ENCODE results near the gene OSBPL6.

OSBPL6 gene

DNA sequence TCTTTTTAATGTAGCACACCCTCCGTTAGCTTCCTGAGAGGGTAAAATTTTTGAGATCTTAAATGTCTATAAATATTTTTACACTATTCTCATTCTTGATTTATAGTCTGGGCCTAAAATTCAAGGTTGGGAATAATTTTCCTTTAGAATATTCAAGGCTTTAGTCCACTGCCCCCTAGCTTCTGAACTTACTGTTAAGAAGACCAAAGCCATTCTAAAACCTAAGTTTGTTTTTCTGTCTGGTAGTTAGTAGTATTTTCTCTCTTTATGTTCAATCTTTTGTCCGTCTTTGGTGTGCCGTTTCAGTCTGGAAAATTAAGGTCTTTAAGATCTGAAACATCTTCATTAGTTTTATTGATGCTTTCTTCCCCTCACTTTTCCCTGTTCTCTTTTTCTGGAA, 14.5 kb downstream of the OSBPL6 start:
- H3K27ac Mint-ChIP-seq, result no peak overlapping the region
- DNase-seq (no peak), ATAC-seq (replicated peaks) (no peak)
- H3K36me3 Mint-ChIP-seq, result no peaks in the 10 kb centered on the region
- no peak overlapping the region for H3K4me3 Mint-ChIP-seq
- H3K4me1 Mint-ChIP-seq, result peaks cover 0 to 1% of the 10 kb centered on the region in 2 donors
- no peaks in the 10 kb centered on the region for H3K9me3 Mint-ChIP-seq
- H3K27me3 Mint-ChIP-seq, result peaks cover 35 to 36% of the 10 kb centered on the region in 2 donors

DNA sequence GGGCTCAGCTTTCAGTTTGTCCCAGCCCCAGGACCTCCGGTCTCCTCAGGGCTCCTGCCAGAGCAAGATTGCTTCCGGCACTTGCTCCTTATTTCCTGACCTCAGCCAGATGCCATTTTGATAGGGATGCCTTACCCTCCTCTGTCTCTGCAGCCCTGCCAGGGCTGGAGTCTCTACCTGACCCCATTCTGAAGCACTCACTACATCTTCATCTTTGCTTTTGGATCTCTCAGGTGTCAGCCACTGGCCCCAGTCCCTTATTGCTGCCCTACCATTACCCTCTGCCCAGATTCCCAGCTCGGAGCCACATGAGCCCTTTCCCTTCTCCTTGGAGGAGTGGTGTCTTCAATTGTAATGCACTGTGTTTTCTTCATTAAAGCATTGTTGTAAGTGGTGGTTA, 17.1 kb downstream of the OSBPL6 start:
- Mint-ChIP-seq H3K27ac (no peak overlapping the region), H3K9me3 (no peaks in the 10 kb centered on the region), H3K4me3 (no peak overlapping the region), H3K36me3 (no peaks in the 10 kb centered on the region), H3K4me1 (peaks cover 0 to 1% of the 10 kb centered on the region in 2 donors), H3K27me3 (peaks cover 36% of the 10 kb centered on the region in 2 donors)
- no peak for ATAC-seq (replicated peaks)
- DNase-seq, result no peak

DNA sequence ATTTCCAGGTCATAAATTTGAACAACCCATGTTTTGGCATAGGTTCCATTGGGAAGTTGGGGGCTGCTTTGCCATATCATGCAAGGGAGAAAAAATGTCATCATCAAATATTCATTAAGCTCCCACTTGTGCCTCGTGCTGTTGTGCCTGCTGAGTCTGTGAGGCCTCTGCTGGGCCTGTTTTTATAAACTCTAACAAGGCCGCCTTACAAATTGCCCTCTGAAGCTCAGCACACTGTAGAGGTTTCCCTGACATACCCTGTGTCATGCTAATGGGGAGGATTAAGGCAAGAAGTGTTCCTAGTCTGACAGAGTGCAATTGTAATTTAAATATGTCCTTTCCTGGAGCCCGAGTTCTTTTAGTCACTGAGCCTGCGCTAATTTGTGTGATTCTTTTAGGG, 17.6 kb downstream of the OSBPL6 start:
- H3K4me3 Mint-ChIP-seq, result no peak overlapping the region
- ATAC-seq (replicated peaks), result no peak
- no peak for DNase-seq
- no peaks in the 10 kb centered on the region for H3K9me3 Mint-ChIP-seq
- H3K4me1 Mint-ChIP-seq, result peaks cover 0 to 1% of the 10 kb centered on the region in 2 donors
- no peak overlapping the region for H3K27ac Mint-ChIP-seq
- H3K36me3 Mint-ChIP-seq, result no peaks in the 10 kb centered on the region
- peaks cover 35 to 36% of the 10 kb centered on the region in 2 donors for H3K27me3 Mint-ChIP-seq

DNA sequence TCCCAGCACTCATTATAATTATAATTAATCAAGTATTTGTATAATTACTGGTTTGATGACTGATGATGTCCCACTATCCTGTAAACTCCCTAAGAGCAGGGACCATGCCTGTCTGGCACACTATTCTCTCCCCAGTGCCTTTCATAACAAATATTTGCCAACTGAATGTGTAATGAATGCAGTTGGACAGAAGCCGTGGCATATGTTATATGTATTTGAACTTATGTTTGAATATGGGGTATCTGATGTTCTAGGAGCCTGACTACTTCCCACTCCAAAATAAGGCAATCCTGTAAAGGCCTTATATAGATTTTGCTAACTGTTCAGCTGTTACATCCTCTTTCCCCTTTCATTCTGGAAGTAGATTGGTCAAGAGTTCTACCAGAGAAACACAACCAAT, 19.7 kb downstream of the OSBPL6 start:
- Mint-ChIP-seq H3K27me3 (peaks cover 33% of the 10 kb centered on the region in 2 donors), H3K36me3 (no peaks in the 10 kb centered on the region), H3K27ac (no peak overlapping the region), H3K9me3 (peaks cover 0 to 4% of the 10 kb centered on the region in 2 donors), H3K4me3 (no peak overlapping the region), H3K4me1 (peaks cover 0 to 1% of the 10 kb centered on the region in 2 donors)
- ATAC-seq (replicated peaks), result no peak
- no peak for DNase-seq

DNA sequence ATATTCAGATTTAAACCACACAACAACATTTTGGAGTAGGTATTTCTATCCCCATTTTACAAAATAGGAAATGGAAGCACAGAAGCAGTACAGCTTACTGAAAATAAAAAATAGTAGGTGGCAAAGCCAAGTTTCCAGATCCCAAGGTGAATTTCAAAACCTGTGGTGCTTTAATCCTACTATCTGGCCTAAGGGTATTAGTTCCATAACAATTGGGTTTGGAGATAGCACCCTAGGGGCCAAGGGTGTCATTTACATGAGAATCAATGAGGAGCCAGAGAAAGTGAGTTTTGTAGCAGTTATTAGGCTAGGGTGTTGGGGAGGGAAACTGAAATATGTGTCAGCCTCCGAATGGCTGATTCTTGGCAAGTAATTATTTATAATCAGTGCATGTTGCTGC, 24.9 kb downstream of the OSBPL6 start:
- no peak overlapping the region for H3K27ac Mint-ChIP-seq
- H3K27me3 Mint-ChIP-seq, result peaks cover 23 to 30% of the 10 kb centered on the region in 2 donors
- ATAC-seq (replicated peaks) (no peak), DNase-seq (no peak)
- H3K4me3 Mint-ChIP-seq, result no peak overlapping the region
- H3K9me3 Mint-ChIP-seq, result peaks cover 0 to 4% of the 10 kb centered on the region in 2 donors
- no peaks in the 10 kb centered on the region for H3K36me3 Mint-ChIP-seq
- no peaks in the 10 kb centered on the region for H3K4me1 Mint-ChIP-seq

DNA sequence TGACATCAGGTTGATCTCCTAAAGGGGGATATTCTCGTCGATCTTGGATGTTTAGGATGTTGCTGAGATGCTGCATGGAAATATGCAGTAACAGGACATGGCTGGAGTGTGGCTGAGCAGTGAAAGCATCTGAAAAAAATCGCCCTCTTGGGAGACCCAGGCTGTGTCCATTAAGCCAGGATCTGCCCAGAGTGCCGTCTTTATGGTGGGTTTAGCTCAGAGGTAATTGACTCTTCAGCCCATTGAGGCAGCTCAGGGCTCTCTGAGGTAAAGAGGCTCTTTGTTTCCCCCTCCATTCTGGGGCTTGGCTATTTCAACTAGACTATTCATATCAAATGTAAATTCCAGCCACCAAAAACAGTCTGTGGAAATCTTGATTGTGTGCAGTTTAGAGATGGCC, 26.5 kb downstream of the OSBPL6 start:
- H3K4me3 Mint-ChIP-seq, result no peak overlapping the region
- peaks cover 28 to 32% of the 10 kb centered on the region in 2 donors for H3K27me3 Mint-ChIP-seq
- no peaks in the 10 kb centered on the region for H3K4me1 Mint-ChIP-seq
- no peaks in the 10 kb centered on the region for H3K36me3 Mint-ChIP-seq
- H3K27ac Mint-ChIP-seq, result no peak overlapping the region
- peaks cover 0 to 4% of the 10 kb centered on the region in 2 donors for H3K9me3 Mint-ChIP-seq
- ATAC-seq (replicated peaks) (no peak), DNase-seq (no peak)

DNA sequence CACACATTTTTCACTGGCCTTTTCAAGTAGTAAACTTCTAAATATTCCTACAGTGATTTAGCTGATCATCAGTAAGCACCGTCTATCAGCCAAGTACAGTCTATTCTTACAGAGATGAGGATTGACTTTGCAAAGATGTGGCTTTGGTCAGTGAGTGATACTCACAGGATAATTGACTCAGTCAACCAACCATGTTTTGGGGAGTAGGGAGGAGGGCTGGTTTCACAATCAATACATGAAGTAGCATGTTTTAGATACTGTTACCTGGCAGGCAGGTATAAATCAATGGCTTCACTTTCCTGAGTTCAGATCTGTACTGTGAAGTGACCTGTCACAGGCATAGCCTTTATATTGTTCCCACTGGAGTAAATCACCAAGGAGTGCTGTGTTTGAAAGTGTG, 27.2 kb downstream of the OSBPL6 start:
- DNase-seq (no peak), ATAC-seq (replicated peaks) (no peak)
- H3K4me1 Mint-ChIP-seq, result no peaks in the 10 kb centered on the region
- peaks cover 33 to 37% of the 10 kb centered on the region in 2 donors for H3K27me3 Mint-ChIP-seq
- H3K27ac Mint-ChIP-seq, result no peak overlapping the region
- peaks cover 0 to 4% of the 10 kb centered on the region in 2 donors for H3K9me3 Mint-ChIP-seq
- no peaks in the 10 kb centered on the region for H3K36me3 Mint-ChIP-seq
- H3K4me3 Mint-ChIP-seq, result no peak overlapping the region

DNA sequence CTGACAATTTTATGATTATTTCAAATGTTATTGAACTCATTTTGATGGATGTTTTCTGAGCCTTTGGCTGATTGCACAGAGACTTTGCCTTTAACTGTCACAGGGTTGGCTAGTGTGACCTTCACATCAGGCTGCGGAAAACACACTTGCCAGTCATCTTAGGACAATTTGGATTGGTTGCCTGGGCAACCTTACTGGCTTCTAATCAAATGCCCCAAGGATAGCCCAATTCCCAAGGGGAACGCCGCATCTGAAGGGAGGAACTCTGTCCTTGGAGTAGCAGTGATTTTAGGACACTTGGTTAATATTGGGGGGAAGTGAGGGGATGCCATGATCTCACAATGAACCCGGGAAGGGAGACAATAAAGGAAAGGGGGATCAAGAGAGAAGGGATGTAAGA, 29.5 kb downstream of the OSBPL6 start:
- no peak overlapping the region for H3K4me3 Mint-ChIP-seq
- no peaks in the 10 kb centered on the region for H3K4me1 Mint-ChIP-seq
- ATAC-seq (replicated peaks) (no peak), DNase-seq (no peak)
- H3K27ac Mint-ChIP-seq, result no peak overlapping the region
- H3K36me3 Mint-ChIP-seq, result no peaks in the 10 kb centered on the region
- H3K27me3 Mint-ChIP-seq, result peaks cover 31 to 32% of the 10 kb centered on the region in 2 donors
- H3K9me3 Mint-ChIP-seq, result no peaks in the 10 kb centered on the region

DNA sequence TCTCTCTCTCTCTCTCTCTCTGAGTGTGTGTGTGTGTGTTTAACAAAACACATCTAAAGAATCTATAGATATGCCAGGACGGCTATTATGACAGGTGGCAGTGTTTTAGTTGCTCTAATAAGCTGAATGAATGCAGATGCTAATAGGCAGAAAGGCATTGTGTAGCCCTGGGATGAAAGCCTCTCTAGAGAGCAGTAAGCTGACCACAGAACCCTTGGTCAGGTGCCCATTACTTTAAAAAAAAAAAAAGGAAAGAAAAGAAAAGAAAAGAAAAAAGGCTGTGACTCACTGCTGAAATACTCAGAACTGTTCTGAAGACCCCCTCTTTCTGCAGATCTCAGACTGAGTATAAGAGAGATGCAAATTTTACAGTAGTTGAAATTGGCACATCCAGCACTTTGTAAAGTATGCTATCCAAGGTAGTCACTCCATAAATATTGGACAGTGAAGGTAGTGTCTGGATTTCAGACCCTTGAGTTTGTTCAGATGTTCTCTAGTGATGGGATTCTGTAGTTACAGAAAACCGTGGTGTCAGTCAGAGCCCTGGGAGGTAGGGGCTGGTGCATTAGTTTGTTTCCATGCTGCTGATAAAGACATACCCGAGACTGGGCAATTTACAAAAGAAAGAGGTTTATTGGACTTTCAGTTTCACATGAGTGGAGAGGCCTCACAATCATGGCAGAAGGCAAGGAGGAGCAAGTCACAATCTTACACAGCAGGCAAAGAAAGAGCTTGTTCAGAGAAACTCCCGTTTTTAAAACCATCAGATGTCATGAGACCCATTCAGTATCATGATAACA, 30.9 kb downstream of the OSBPL6 start:
- no peaks in the 10 kb centered on the region for H3K9me3 Mint-ChIP-seq
- no peaks in the 10 kb centered on the region for H3K36me3 Mint-ChIP-seq
- H3K27ac Mint-ChIP-seq, result no peak overlapping the region
- ATAC-seq (replicated peaks) (no peak), DNase-seq (no peak)
- H3K27me3 Mint-ChIP-seq, result peaks cover 28 to 29% of the 10 kb centered on the region in 2 donors
- no peaks in the 10 kb centered on the region for H3K4me1 Mint-ChIP-seq
- no peak overlapping the region for H3K4me3 Mint-ChIP-seq

DNA sequence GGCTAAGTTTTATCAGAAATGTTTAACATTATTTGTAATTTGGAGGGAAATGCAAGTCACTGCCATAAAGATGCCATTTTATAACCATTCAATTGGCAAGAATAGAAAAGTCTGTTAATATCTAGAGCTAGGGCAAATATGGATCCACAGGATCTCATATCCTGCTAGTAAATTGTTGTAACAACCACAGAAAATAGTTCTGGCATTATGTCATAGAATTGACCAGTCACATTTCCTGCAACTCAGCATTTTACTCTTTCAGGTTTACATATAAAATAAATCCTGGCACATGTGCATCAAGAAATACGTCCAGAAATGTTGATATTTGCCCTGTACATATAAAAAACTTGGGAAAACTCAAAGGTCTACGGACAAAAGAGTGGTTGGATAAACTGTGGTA, 32.9 kb downstream of the OSBPL6 start:
- Mint-ChIP-seq H3K4me1 (peaks cover 1 to 6% of the 10 kb centered on the region in 2 donors), H3K9me3 (no peaks in the 10 kb centered on the region), H3K4me3 (no peak overlapping the region), H3K27me3 (peaks cover 19 to 20% of the 10 kb centered on the region in 2 donors), H3K27ac (no peak overlapping the region), H3K36me3 (no peaks in the 10 kb centered on the region)
- ATAC-seq (replicated peaks) (no peak), DNase-seq (no peak)

DNA sequence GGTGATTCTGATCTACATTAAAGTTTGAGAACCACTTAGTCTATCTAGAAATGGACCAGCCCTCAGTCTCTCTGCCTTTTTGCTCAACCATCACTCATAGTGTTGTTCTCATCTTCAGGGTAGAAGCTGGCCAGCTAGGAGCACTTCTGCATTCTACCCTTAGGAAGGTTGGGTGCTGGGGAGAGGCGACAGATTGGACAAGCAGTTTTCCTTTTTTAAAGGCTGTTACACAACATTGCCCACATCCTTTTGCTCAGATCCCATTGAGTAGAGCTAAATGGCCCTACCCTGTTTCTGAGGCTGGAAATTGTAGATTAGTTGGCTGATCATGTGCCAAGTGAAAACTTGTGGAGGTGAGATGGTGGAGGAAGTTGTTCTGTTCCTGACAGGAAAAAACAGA, 35.6 kb downstream of the OSBPL6 start:
- no peak for DNase-seq
- Mint-ChIP-seq H3K4me3 (no peak overlapping the region), H3K36me3 (no peaks in the 10 kb centered on the region), H3K27ac (no peak overlapping the region), H3K4me1 (peaks cover 1 to 6% of the 10 kb centered on the region in 2 donors), H3K27me3 (peaks cover 13% of the 10 kb centered on the region in 2 donors), H3K9me3 (no peaks in the 10 kb centered on the region)
- ATAC-seq (replicated peaks), result no peak

DNA sequence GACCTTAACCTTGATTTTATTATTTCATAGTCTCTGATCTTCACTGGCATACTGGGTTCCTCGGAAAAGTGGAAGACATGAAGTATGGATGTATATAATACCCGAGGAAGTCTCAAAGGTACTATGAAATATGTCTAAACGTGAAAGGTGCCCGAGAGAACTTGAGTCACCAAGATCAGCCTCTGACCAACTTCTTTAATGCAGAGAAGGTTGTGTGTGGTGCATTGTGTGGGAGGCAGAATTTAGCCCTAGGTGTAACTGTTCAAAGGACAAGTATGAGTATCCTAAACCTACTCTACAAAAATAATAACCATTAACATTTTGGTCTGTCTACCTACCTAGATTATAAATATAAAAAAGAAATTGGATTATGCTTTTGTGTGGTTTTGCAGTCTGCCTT, 36.1 kb downstream of the OSBPL6 start:
- H3K4me1 Mint-ChIP-seq, result peaks cover 1 to 6% of the 10 kb centered on the region in 2 donors
- peaks cover 9% of the 10 kb centered on the region in 2 donors for H3K27me3 Mint-ChIP-seq
- no peak for ATAC-seq (replicated peaks)
- no peak overlapping the region for H3K27ac Mint-ChIP-seq
- no peaks in the 10 kb centered on the region for H3K9me3 Mint-ChIP-seq
- no peak for DNase-seq
- no peaks in the 10 kb centered on the region for H3K36me3 Mint-ChIP-seq
- H3K4me3 Mint-ChIP-seq, result no peak overlapping the region

DNA sequence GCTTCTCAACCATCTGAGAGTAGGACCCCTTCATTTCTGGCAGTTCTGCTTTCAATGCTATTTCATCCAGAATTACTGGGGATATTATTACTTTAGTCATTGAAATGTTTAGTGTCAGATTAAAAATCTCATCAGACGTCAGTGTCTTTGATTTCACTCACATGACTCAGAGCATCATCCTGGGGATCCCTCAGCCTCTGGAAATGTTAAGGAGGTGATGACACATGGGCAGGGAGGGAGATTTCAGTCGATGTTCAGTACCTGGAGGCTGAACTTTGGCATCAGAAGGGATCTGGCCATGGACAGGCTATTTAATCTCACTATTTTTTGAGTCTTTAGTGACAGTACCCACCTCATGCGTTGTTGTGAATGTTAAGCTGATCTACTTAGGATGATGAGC, 39.1 kb downstream of the OSBPL6 start:
- Mint-ChIP-seq H3K4me1 (peaks cover 1 to 6% of the 10 kb centered on the region in 2 donors), H3K27ac (no peak overlapping the region), H3K36me3 (no peaks in the 10 kb centered on the region), H3K4me3 (no peak overlapping the region), H3K9me3 (no peaks in the 10 kb centered on the region), H3K27me3 (no peaks in the 10 kb centered on the region)
- no peak for ATAC-seq (replicated peaks)
- DNase-seq, result no peak

DNA sequence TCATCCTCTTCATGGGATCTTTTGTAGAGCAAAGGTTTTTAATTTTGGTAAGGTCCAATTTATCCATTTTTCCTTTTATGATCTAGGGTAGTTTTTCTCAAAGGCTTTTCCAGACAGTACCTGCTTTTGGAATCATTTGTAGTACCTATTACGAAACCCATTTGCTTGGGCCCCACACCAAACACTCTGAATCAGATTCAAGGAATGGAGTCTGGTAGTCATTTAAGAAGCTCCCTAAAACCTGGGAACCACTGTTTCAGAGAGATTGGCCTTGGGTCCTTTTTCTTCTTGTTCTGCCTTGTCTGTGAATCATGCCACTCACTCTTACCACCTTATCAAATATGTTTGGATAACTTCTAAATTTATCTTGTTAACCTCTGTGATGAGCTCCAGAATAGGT, 40.3 kb downstream of the OSBPL6 start:
- H3K4me1 Mint-ChIP-seq, result peaks cover 1 to 6% of the 10 kb centered on the region in 2 donors
- no peaks in the 10 kb centered on the region for H3K9me3 Mint-ChIP-seq
- no peaks in the 10 kb centered on the region for H3K36me3 Mint-ChIP-seq
- H3K27me3 Mint-ChIP-seq, result no peaks in the 10 kb centered on the region
- DNase-seq (no peak), ATAC-seq (replicated peaks) (no peak)
- H3K4me3 Mint-ChIP-seq, result no peak overlapping the region
- no peak overlapping the region for H3K27ac Mint-ChIP-seq

DNA sequence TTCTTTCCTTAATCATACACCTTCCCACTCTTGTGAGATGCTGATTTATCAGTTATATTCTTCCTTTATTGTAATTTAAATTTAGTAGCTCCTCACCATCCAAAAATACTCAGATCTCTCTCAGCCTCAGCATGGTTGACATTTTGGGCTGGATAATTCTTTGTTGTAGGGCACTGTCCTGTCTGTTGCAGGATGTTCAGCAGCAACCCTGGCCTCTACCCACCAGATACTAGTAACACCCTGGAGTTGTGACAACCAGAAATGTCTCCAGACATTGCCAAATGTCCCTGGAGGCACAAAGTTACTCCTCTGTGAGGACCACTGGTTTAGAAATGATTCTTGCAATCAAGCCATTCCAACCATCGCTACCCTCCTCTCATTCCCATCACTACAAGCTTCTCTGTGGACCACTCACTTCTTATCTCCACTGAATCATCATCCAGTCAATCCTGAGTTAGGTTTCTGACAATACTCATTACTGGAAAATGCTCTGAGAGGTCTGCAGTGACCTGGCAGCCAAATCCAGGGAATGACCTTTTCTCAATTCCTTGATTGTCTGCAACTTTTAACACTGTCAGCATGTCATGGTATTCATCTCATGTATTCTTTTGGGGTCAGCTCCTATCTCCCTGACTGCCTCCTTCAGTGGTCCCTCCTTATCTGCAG, 43.3 kb downstream of the OSBPL6 start:
- Mint-ChIP-seq H3K4me1 (no peaks in the 10 kb centered on the region), H3K36me3 (no peaks in the 10 kb centered on the region), H3K4me3 (no peak overlapping the region), H3K9me3 (no peaks in the 10 kb centered on the region), H3K27ac (no peak overlapping the region), H3K27me3 (no peaks in the 10 kb centered on the region)
- ATAC-seq (replicated peaks) (no peak), DNase-seq (no peak)
